HepG2 (cell line): Measurements from ENCODE around the gene RPRD1A. TPM values are rescaled to one million over a fixed set of nuclear protein-coding genes. Genes with fewer than 3 reads are reported as not detected.

Source experiments
- ATF2 ChIP-seq: sonication (generic); formaldehyde crosslinking; IDR thresholded peaks from 2 replicates; pipeline ENCODE4 v1.4.0; 2020; ENCODE audit warnings: missing genetic modification reagents
- CERS6 ChIP-seq: sonication (generic); formaldehyde crosslinking; IDR thresholded peaks from 2 replicates; pipeline ENCODE4 v1.5.0; 2020; ENCODE audit warnings: missing genetic modification reagents
- HBP1 ChIP-seq: IDR thresholded peaks from 2 replicates; pipeline ENCODE4 v1.6.1; 2016; ENCODE audit warnings: low read depth, control low read depth
- IRF1 ChIP-seq: sonication (generic); formaldehyde crosslinking; IDR thresholded peaks from 2 replicates; pipeline ENCODE4 v1.4.0; 2020; ENCODE audit warnings: low read depth, mild to moderate bottlenecking, missing genetic modification reagents
- KLF12 ChIP-seq: sonication (generic); formaldehyde crosslinking; IDR thresholded peaks from 2 replicates; pipeline ENCODE4 v1.4.0; 2020; ENCODE audit warnings: missing genetic modification reagents, borderline replicate concordance
- NFE2 ChIP-seq: sonication (generic); formaldehyde crosslinking; IDR thresholded peaks from 2 replicates; pipeline ENCODE4 v1.4.0; 2020; ENCODE audit warnings: missing genetic modification reagents
- PTBP1 ChIP-seq: fragments of 200-400 bp; formaldehyde crosslinking; IDR thresholded peaks from 2 replicates; pipeline ENCODE4 v1.6.1; 2018; ENCODE audit warnings: low read length, low read depth; ENCODE audit not compliant: poor library complexity, severe bottlenecking
- SIN3B ChIP-seq: fragments of 150-350 bp; IDR thresholded peaks from 2 replicates; pipeline ENCODE4 v1.6.1; 2014; ENCODE audit warnings: low read length
- SOX13 ChIP-seq, 3 experiments: fragments of 450-650 bp in 1 of 3; sonication (generic) in 1 of 3; formaldehyde crosslinking in 1 of 3; IDR thresholded peaks in 2 of 3; conservative IDR thresholded peaks in 1 of 3; 2 replicates each; pipeline versions ENCODE4 v1.5.0 to v1.6.1; 2016 to 2020; ENCODE audit warnings: antibody characterized with exemption in 1 of 3, mild to moderate bottlenecking in 1 of 3, missing compliant biosample characterization in 1 of 3, missing genetic modification reagents in 1 of 3, moderate library complexity in 1 of 3
- TFDP1 ChIP-seq: IDR thresholded peaks from 2 replicates; pipeline ENCODE4 v1.6.1; 2016; ENCODE audit warnings: missing compliant biosample characterization, missing genetic modification reagents, borderline replicate concordance
- ZBTB21 ChIP-seq: sonication (generic); formaldehyde crosslinking; IDR thresholded peaks from 2 replicates; pipeline ENCODE4 v1.4.0; 2020; ENCODE audit warnings: missing genetic modification reagents
- ZNF136 ChIP-seq: sonication (generic); formaldehyde crosslinking; IDR thresholded peaks from 2 replicates; pipeline ENCODE4 v1.8.1; 2022; ENCODE audit warnings: low read depth, mild to moderate bottlenecking, moderate library complexity, missing genetic modification reagents
- ZNF546 ChIP-seq: sonication (generic); formaldehyde crosslinking; conservative IDR thresholded peaks from 2 replicates; pipeline ENCODE4 v1.8.1; 2023; ENCODE audit warnings: mild to moderate bottlenecking, missing genetic modification reagents
- ZNF710 ChIP-seq: sonication (generic); formaldehyde crosslinking; IDR thresholded peaks from 2 replicates; pipeline ENCODE4 v1.5.0; 2020; ENCODE audit warnings: mild to moderate bottlenecking, missing genetic modification reagents, borderline replicate concordance
- ZNF784 ChIP-seq: sonication (generic); formaldehyde crosslinking; IDR thresholded peaks from 2 replicates; pipeline ENCODE4 v1.5.1; 2020; ENCODE audit warnings: missing genetic modification reagents, mild to moderate bottlenecking, borderline replicate concordance
- ZZZ3 ChIP-seq: sonication (generic); formaldehyde crosslinking; IDR thresholded peaks from 2 replicates; pipeline ENCODE4 v1.4.0; 2020; ENCODE audit warnings: missing genetic modification reagents, mild to moderate bottlenecking, borderline replicate concordance
- polyA plus RNA-seq, 8 experiments: library from polyadenylated mRNA; depleted of rRNA in 3 of 8; stranded (reverse) in 7 of 8; unstranded in 1 of 8; fragments of >200 nt; fragmentation: Illumina TruSeq in 4 of 8; extraction: Trizol in 4 of 8; gene quantifications; 2 replicates each; pipeline versions ENCODE4 v1.2.1 to v1.2.3, GENCODE V29; 2011 to 2016; ENCODE audit warnings: low read depth in 4 of 8, missing spikeins in 1 of 8, mixed read lengths in 1 of 8; ENCODE audit not compliant: insufficient read depth in 1 of 8
- total RNA-seq, 5 experiments: library from RNA; depleted of rRNA; stranded (reverse); fragments of >200 nt; fragmentation: Illumina TruSeq; extraction: Trizol; gene quantifications; 2 replicates each; pipeline ENCODE4 v1.2.3, GENCODE V29; 2016; ENCODE audit warnings: low read depth in 1 of 5

The RPRD1A gene
- total and polyA plus RNA-seq, 2 of the 13 experiments (the other 11 are each of a cell fraction or from before 2014, with no cell fraction given) = 42.5 to 78.2 TPM

- peak; percentile 93; the same call in 1 of the 2 replicates for TF ChIP-seq HBP1 (CRISPR knock-in tag)
- TF ChIP-seq ZZZ3 = peak; percentile 41; the same call in 1 of the 2 replicates
- no peak; the same call in 1 of the 2 replicates for TF ChIP-seq ZNF784
- peak; percentile 51; the same call in 1 of the 2 replicates for TF ChIP-seq ATF2 (CRISPR knock-in tag)
- no peak for TF ChIP-seq ZNF546 (CRISPR knock-in tag)
- TF ChIP-seq PTBP1 = no peak
- TF ChIP-seq ZBTB21 (CRISPR knock-in tag) = peak; percentile 35; the same call in 1 of the 2 replicates
- TF ChIP-seq ZNF710 (CRISPR knock-in tag) = 0 out of 2 replicates have a peak, but pooled peaks have one; percentile 5
- TF ChIP-seq KLF12 = peak; percentile 93; the same call in 1 of the 2 replicates
- TF ChIP-seq SOX13 (IDR thresholded peaks at IDR 0.05) = no peak; the same call in 1 of the 2 replicates
- TF ChIP-seq SOX13 (CRISPR knock-in tag; conservative IDR thresholded peaks at IDR 0.05 in 1 of 2, IDR thresholded peaks at IDR 0.05 in 1 of 2) = peak in 1 of 2 experiments; percentile 32; a peak in 1 of 4 replicates
- TF ChIP-seq NFE2 (CRISPR knock-in tag) = no peak
- TF ChIP-seq ZNF136 (CRISPR knock-in tag) = no peak
- no peak for TF ChIP-seq IRF1
- peak; percentile 77 for TF ChIP-seq SIN3B
- peak; percentile 49; the same call in 1 of the 2 replicates for TF ChIP-seq TFDP1
- TF ChIP-seq CERS6 = no peak
Observed at GRCh38 chr18:35972197-35973000, 95.0 kb downstream of the RPRD1A start, which contains the start of gene RMP24 (continued).
